B cell (primary cell): Measurements from ENCODE around the gene STARD10. TPM values are rescaled to one million over a fixed set of nuclear protein-coding genes. Genes with fewer than 3 reads are reported as not detected.
A peak's percentile ranks its signal among the peaks of the same experiment; 100 is the strongest.

Source experiments
- ATAC-seq: fragments of 200-7000 bp; cut with Tn5 transposase; one replicate; pipeline ENCODE4 v1.10.0; 2021; ENCODE audit warnings: low read depth, mild to moderate bottlenecking, moderate number of reproducible peaks, moderate library complexity
- CTCF ChIA-PET: fragments of 350-600 bp; sonication (Branson Sonifier 250); formaldehyde crosslinking; loops from one replicate; lab custom pipeline; 2021; ENCODE audit warnings: antibody characterized with exemption, inconsistent platforms; lab: Charles Lee
- POLR2A ChIA-PET: fragments of 350-600 bp; sonication (Branson Sonifier 250); formaldehyde crosslinking; loops from one replicate; lab custom pipeline; 2021; ENCODE audit warnings: antibody characterized with exemption; lab: Charles Lee
- DNase-seq: peaks from one replicate; pipeline ENCODE4 v3.0.0; 2013
- H2AFZ ChIP-seq: 2 replicates; pipeline ENCODE4 v1.6.1; 2012; ENCODE audit warnings: mild to moderate bottlenecking, low read depth, low read length; ENCODE audit not compliant: insufficient read depth, poor library complexity, severe bottlenecking
- H3K27ac ChIP-seq, 2 donors: 1 replicate in 1 of 2; 2 replicates in 1 of 2; pipeline ENCODE4 v1.5.1; 2012 to 2013; ENCODE audit warnings: low read length in 2 of 2, mild to moderate bottlenecking in 2 of 2, moderate library complexity in 1 of 2
- H3K27me3 ChIP-seq, 4 experiments: fragments of 200-600 bp in 1 of 4; sonication (generic) in 1 of 4; replicated peaks in 1 of 4; 1 replicate in 2 of 4; 2 replicates in 2 of 4; pipeline versions ENCODE4 v1.6.1 to v1.7.0; 2013 to 2016; ENCODE audit warnings: low read length in 3 of 4, mild to moderate bottlenecking in 2 of 4, mixed read lengths in 1 of 4, moderate library complexity in 1 of 4; ENCODE audit not compliant: insufficient read depth in 4 of 4, control insufficient read depth in 3 of 4; ENCODE audit errors: control extremely low read depth in 1 of 4
- H3K36me3 ChIP-seq, 2 experiments: replicated peaks in 1 of 2; 1 replicate in 1 of 2; 2 replicates in 1 of 2; pipeline versions ENCODE4 v1.6.1 to v1.7.1; 2013; ENCODE audit warnings: low read length in 1 of 2; ENCODE audit not compliant: insufficient read depth in 2 of 2, control insufficient read depth in 1 of 2; ENCODE audit errors: control extremely low read depth in 1 of 2, extremely low read depth in 1 of 2
- H3K4me1 ChIP-seq, 2 donors: fragments of 200-600 bp in 1 of 2; sonication (generic) in 1 of 2; 1 replicate in 1 of 2; 2 replicates in 1 of 2; pipeline versions ENCODE4 v1.5.1 to v1.6.1; 2013 to 2017; ENCODE audit warnings: low read length in 2 of 2; ENCODE audit not compliant: control insufficient read depth in 2 of 2, insufficient read depth in 2 of 2
- H3K4me2 ChIP-seq: replicated peaks from 2 replicates; pipeline ENCODE3; 2012; ENCODE audit warnings: mild to moderate bottlenecking, low read depth, low read length; ENCODE audit not compliant: poor library complexity, severe bottlenecking
- H3K4me3 ChIP-seq, 5 experiments: fragments of 200-600 bp in 1 of 5; sonication (generic) in 1 of 5; 1 replicate in 3 of 5; 2 replicates in 2 of 5; pipeline versions ENCODE4 v1.5.1 to v1.7.0; 2011 to 2016; ENCODE audit warnings: low read length in 4 of 5, mild to moderate bottlenecking in 4 of 5, low read depth in 2 of 5, control low read depth in 1 of 5, moderate library complexity in 1 of 5; ENCODE audit not compliant: insufficient read depth in 1 of 5; ENCODE audit errors: control extremely low read depth in 1 of 5, extremely low read depth in 1 of 5
- H3K79me2 ChIP-seq: fragments of 200-600 bp; sonication (generic); one replicate; pipeline ENCODE4 v1.6.0; 2016; ENCODE audit warnings: low read length; ENCODE audit not compliant: control insufficient read depth, insufficient read depth
- H3K9ac ChIP-seq: fragments of 200-600 bp; sonication (generic); 2 replicates; pipeline ENCODE4 v1.6.1; 2017; ENCODE audit warnings: mild to moderate bottlenecking, low read length, moderate library complexity
- H3K9me3 ChIP-seq, 3 donors: one replicate each; pipeline versions ENCODE4 v1.6.1 to v1.7.1; 2013; ENCODE audit warnings: low read length in 2 of 3; ENCODE audit not compliant: control insufficient read depth in 2 of 3, insufficient read depth in 1 of 3; ENCODE audit errors: control extremely low read depth in 1 of 3
- H4K20me1 ChIP-seq: 2 replicates; pipeline ENCODE4 v1.6.0; 2012; ENCODE audit warnings: mild to moderate bottlenecking, low read length; ENCODE audit not compliant: insufficient read depth, control insufficient read depth, poor library complexity, severe bottlenecking
- H3K27ac Mint-ChIP-seq: one replicate; pipeline ENCODE4 v1.8.0; 2021; ENCODE audit warnings: mixed read lengths
- H3K27me3 Mint-ChIP-seq: one replicate; pipeline ENCODE4 v1.8.0; 2021; ENCODE audit warnings: mixed read lengths
- H3K4me1 Mint-ChIP-seq: one replicate; pipeline ENCODE4 v1.8.0; 2021; ENCODE audit warnings: mixed read lengths
- H3K4me3 Mint-ChIP-seq: one replicate; pipeline ENCODE4 v1.8.0; 2021; ENCODE audit warnings: mixed read lengths
- H3K9me3 Mint-ChIP-seq: one replicate; pipeline ENCODE4 v1.8.0; 2022; ENCODE audit warnings: mixed read lengths; ENCODE audit not compliant: insufficient read depth
- CTCF ChIP-seq: fragments of 200-600 bp; IDR thresholded peaks from one replicate; pipeline ENCODE4 v1.8.0; 2022; ENCODE audit warnings: antibody characterized with exemption, mild to moderate bottlenecking
- EZH2 ChIP-seq: IDR thresholded peaks from 2 replicates; pipeline ENCODE4 v1.6.1; 2012; ENCODE audit warnings: borderline replicate concordance, low read depth, mild to moderate bottlenecking, moderate library complexity, low read length; ENCODE audit not compliant: insufficient read depth, poor library complexity, severe bottlenecking
- WGBS: methylation state at CpG from one replicate; pipeline ENCODE4 v1.1.5; 2013; ENCODE audit warnings: missing lambda C conversion rate; ENCODE audit not compliant: insufficient coverage; 5-methylcytosine and 5-hydroxymethylcytosine counted together
- intact Hi-C: fragments of 100-400 bp; cut with micrococcal nuclease; formaldehyde crosslinking; loops from one replicate; pipeline ENCODE4 v1.10.0; 2022
- polyA plus RNA-seq: library from polyadenylated mRNA; depleted of rRNA; stranded (reverse); fragments of >200 nt; gene quantifications from 2 replicates; pipeline ENCODE4 v1.2.3, GENCODE V29; 2012
- total RNA-seq, 2 donors: library from RNA; stranded (reverse); fragments of 120-200 nt in 1 of 2; gene quantifications; 1 replicate in 1 of 2; 2 replicates in 1 of 2; pipeline versions ENCODE4 v1.2.3 to v1.2.4, GENCODE V29; 2013 to 2022

Gene STARD10
- total and polyA plus RNA-seq, 2 donors (not counting 1 experiment from before 2014, with no cell fraction given): 37.5 to 39.2 TPM

GRCh38 chr11:72758690-72759389, 35.0 kb downstream of the STARD10 start:
- H2AFZ ChIP-seq: no peak overlapping the region
- H3K4me1 Mint-ChIP-seq: peaks cover 19% of the 10 kb centered on the region
- H3K9me3 ChIP-seq: no peaks in the 10 kb centered on the region
- peaks cover 16% of the 10 kb centered on the region in 2 donors for H3K4me1 ChIP-seq
- H3K79me2 ChIP-seq: no peaks in the 10 kb centered on the region
- no peaks in the 10 kb centered on the region for H3K36me3 ChIP-seq
- TF ChIP-seq EZH2 (no peak), CTCF (no peak)
- WGBS: 64% methylated on average over 17 of the region's 17 CpGs
- no peaks in the 10 kb centered on the region for H3K27me3 Mint-ChIP-seq
- no peaks in the 10 kb centered on the region for H3K9me3 Mint-ChIP-seq
- ChIA-PET POLR2A (no interaction called here), CTCF (interaction anchor here (0.9 to 1.4 kb wide), 3 partner anchors 13 to 33 kb away, joined by 3 to 4 read pairs (median 3); no protein-coding TSS in a partner anchor)
- DNase-seq (no peak), ATAC-seq (no peak)
- H3K4me3 Mint-ChIP-seq: no peak overlapping the region
- H4K20me1 ChIP-seq: no peaks in the 10 kb centered on the region
- H3K27ac ChIP-seq: no peak overlapping the region
- no peaks in the 10 kb centered on the region for H3K27me3 ChIP-seq
- no peak overlapping the region for H3K9ac ChIP-seq
- H3K4me2 ChIP-seq: no peak overlapping the region
- H3K27ac Mint-ChIP-seq: peak overlapping the region; percentile 8
- no peak overlapping the region for H3K4me3 ChIP-seq
- intact Hi-C loops: no loop called here

- Mint-ChIP-seq H3K27ac (no peak overlapping the region), H3K4me3 (no peak overlapping the region), H3K9me3 (no peaks in the 10 kb centered on the region), H3K27me3 (no peaks in the 10 kb centered on the region), H3K4me1 (peaks cover 16% of the 10 kb centered on the region)
- no peak for ATAC-seq
- intact Hi-C loops: no loop called here
- Histone ChIP-seq H3K4me1 (peaks cover 11 to 14% of the 10 kb centered on the region in 2 donors), H3K9ac (no peak overlapping the region), H2AFZ (no peak overlapping the region), H3K9me3 (no peaks in the 10 kb centered on the region), H3K27me3 (no peaks in the 10 kb centered on the region), H3K27ac (no peak overlapping the region), H3K4me2 (no peak overlapping the region), H4K20me1 (no peaks in the 10 kb centered on the region), H3K79me2 (no peaks in the 10 kb centered on the region), H3K4me3 (no peak overlapping the region), H3K36me3 (no peaks in the 10 kb centered on the region)
- POLR2A ChIA-PET: no interaction called here
- DNase-seq: no peak
- CTCF ChIA-PET: interaction anchor here (1.4 kb wide), 1 partner anchor 20 kb away, joined by 3 read pairs; no protein-coding TSS in a partner anchor
- 94% methylated on average over 7 of the region's 7 CpGs for WGBS
- TF ChIP-seq EZH2 (no peak), CTCF (no peak)
Measured at GRCh38 chr11:72758304-72758689, 35.5 kb downstream of the STARD10 start.
